Central memory CD8-positive, alpha-beta T cell (primary cell): ENCODE data around the gene DEPP1.

Experiments used
- ATAC-seq: fragments of 150-1000 bp; cut with Tn5 transposase; replicated peaks from 2 replicates; pipeline ENCODE4 v1.10.0; 2022; ENCODE audit warnings: mild to moderate bottlenecking, moderate FRiP score, moderate number of reproducible peaks; ENCODE audit not compliant: poor library complexity, severe bottlenecking; ENCODE audit errors: extremely low read depth
- DNase-seq, 2 donors: peaks; one replicate each; pipeline ENCODE4 v3.0.0; 2021; ENCODE audit warnings: low spot score in 2 of 2
- H3K27ac Mint-ChIP-seq: one replicate; pipeline ENCODE4 v1.8.0; 2022; ENCODE audit warnings: low read depth, mild to moderate bottlenecking, moderate library complexity, mixed read lengths
- H3K27me3 Mint-ChIP-seq: one replicate; pipeline ENCODE4 v1.8.0; 2022; ENCODE audit warnings: mixed read lengths
- H3K36me3 Mint-ChIP-seq: one replicate; pipeline ENCODE4 v1.8.0; 2022; ENCODE audit warnings: mild to moderate bottlenecking, moderate library complexity, mixed read lengths; ENCODE audit not compliant: insufficient read depth
- H3K4me1 Mint-ChIP-seq: one replicate; pipeline ENCODE4 v1.8.0; 2022; ENCODE audit warnings: mixed read lengths
- H3K4me3 Mint-ChIP-seq: one replicate; pipeline ENCODE4 v1.8.0; 2022; ENCODE audit warnings: mild to moderate bottlenecking, moderate library complexity, mixed read lengths
- H3K9me3 Mint-ChIP-seq: one replicate; pipeline ENCODE4 v1.8.0; 2022; ENCODE audit warnings: mixed read lengths

The DEPP1 gene

GRCh38 chr10:45000138-45000751, 21.6 kb upstream of the DEPP1 start:
- DNase-seq (no peak), ATAC-seq (no peak)
- peaks cover 25% of the 10 kb centered on the region for H3K36me3 Mint-ChIP-seq
- H3K27me3 Mint-ChIP-seq = no peaks in the 10 kb centered on the region
- H3K4me1 Mint-ChIP-seq = peaks cover 40% of the 10 kb centered on the region
- H3K9me3 Mint-ChIP-seq = no peaks in the 10 kb centered on the region
- H3K27ac Mint-ChIP-seq = peak overlapping the region; percentile 94
- peak overlapping the region; percentile 83 for H3K4me3 Mint-ChIP-seq

GRCh38 chr10:44998146-44998631, 19.6 kb upstream of the DEPP1 start:
- H3K4me3 Mint-ChIP-seq = no peak overlapping the region
- peaks cover 44% of the 10 kb centered on the region for H3K4me1 Mint-ChIP-seq
- H3K36me3 Mint-ChIP-seq = peaks cover 17% of the 10 kb centered on the region
- ATAC-seq (no peak), DNase-seq (no peak)
- no peaks in the 10 kb centered on the region for H3K9me3 Mint-ChIP-seq
- H3K27ac Mint-ChIP-seq = no peak overlapping the region
- no peaks in the 10 kb centered on the region for H3K27me3 Mint-ChIP-seq

- H3K27me3 Mint-ChIP-seq = no peaks in the 10 kb centered on the region
- H3K9me3 Mint-ChIP-seq = no peaks in the 10 kb centered on the region
- peaks cover 13% of the 10 kb centered on the region for H3K36me3 Mint-ChIP-seq
- DNase-seq (no peak), ATAC-seq (no peak)
- no peak overlapping the region for H3K27ac Mint-ChIP-seq
- peaks cover 37% of the 10 kb centered on the region for H3K4me1 Mint-ChIP-seq
- no peak overlapping the region for H3K4me3 Mint-ChIP-seq
Observed at GRCh38 chr10:44997105-44997748, 18.6 kb upstream of the DEPP1 start.

GRCh38 chr10:44995914-44996669, 17.5 kb upstream of the DEPP1 start:
- ATAC-seq = no peak
- Mint-ChIP-seq H3K9me3 (no peaks in the 10 kb centered on the region), H3K27ac (peak overlapping the region; percentile 80), H3K4me3 (peak overlapping the region; percentile 9), H3K36me3 (peaks cover 11% of the 10 kb centered on the region), H3K27me3 (no peaks in the 10 kb centered on the region), H3K4me1 (peaks cover 28% of the 10 kb centered on the region)
- DNase-seq = no peak

GRCh38 chr10:44995581-44995913, 16.9 kb upstream of the DEPP1 start:
- Mint-ChIP-seq H3K4me1 (peaks cover 27% of the 10 kb centered on the region), H3K4me3 (peak overlapping the region; percentile 9), H3K27ac (peak overlapping the region; percentile 80), H3K36me3 (peaks cover 8% of the 10 kb centered on the region), H3K27me3 (no peaks in the 10 kb centered on the region), H3K9me3 (no peaks in the 10 kb centered on the region)
- DNase-seq (no peak), ATAC-seq (no peak)

GRCh38 chr10:44994752-44995530, 16.3 kb upstream of the DEPP1 start:
- no peaks in the 10 kb centered on the region for H3K27me3 Mint-ChIP-seq
- DNase-seq = no peak
- peaks cover 21% of the 10 kb centered on the region for H3K4me1 Mint-ChIP-seq
- no peak for ATAC-seq
- no peaks in the 10 kb centered on the region for H3K9me3 Mint-ChIP-seq
- peak overlapping the region; percentile 80 for H3K27ac Mint-ChIP-seq
- H3K36me3 Mint-ChIP-seq = peaks cover 7% of the 10 kb centered on the region
- H3K4me3 Mint-ChIP-seq = peak overlapping the region; percentile 9

GRCh38 chr10:44993922-44994751, 15.5 kb upstream of the DEPP1 start:
- H3K4me1 Mint-ChIP-seq = peaks cover 16% of the 10 kb centered on the region
- no peak overlapping the region for H3K27ac Mint-ChIP-seq
- DNase-seq (no peak), ATAC-seq (no peak)
- peaks cover 3% of the 10 kb centered on the region for H3K36me3 Mint-ChIP-seq
- H3K9me3 Mint-ChIP-seq = no peaks in the 10 kb centered on the region
- H3K27me3 Mint-ChIP-seq = no peaks in the 10 kb centered on the region
- no peak overlapping the region for H3K4me3 Mint-ChIP-seq

GRCh38 chr10:44993226-44993921, 14.8 kb upstream of the DEPP1 start:
- peaks cover 16% of the 10 kb centered on the region for H3K4me1 Mint-ChIP-seq
- no peaks in the 10 kb centered on the region for H3K9me3 Mint-ChIP-seq
- ATAC-seq (no peak), DNase-seq (no peak)
- peaks cover 3% of the 10 kb centered on the region for H3K36me3 Mint-ChIP-seq
- H3K27me3 Mint-ChIP-seq = no peaks in the 10 kb centered on the region
- no peak overlapping the region for H3K27ac Mint-ChIP-seq
- H3K4me3 Mint-ChIP-seq = no peak overlapping the region

- DNase-seq = no peak
- ATAC-seq = no peak
- Mint-ChIP-seq H3K9me3 (no peaks in the 10 kb centered on the region), H3K27ac (peak overlapping the region; percentile 67), H3K4me3 (no peak overlapping the region), H3K4me1 (peaks cover 16% of the 10 kb centered on the region), H3K27me3 (no peaks in the 10 kb centered on the region), H3K36me3 (peaks cover 3% of the 10 kb centered on the region)
Observed at GRCh38 chr10:44992732-44993225, 14.2 kb upstream of the DEPP1 start.

GRCh38 chr10:44992070-44992731, 13.6 kb upstream of the DEPP1 start:
- Mint-ChIP-seq H3K27me3 (no peaks in the 10 kb centered on the region), H3K27ac (peak overlapping the region; percentile 67), H3K36me3 (peaks cover 3% of the 10 kb centered on the region), H3K4me1 (peaks cover 16% of the 10 kb centered on the region), H3K9me3 (no peaks in the 10 kb centered on the region), H3K4me3 (no peak overlapping the region)
- ATAC-seq (no peak), DNase-seq (peak in 1 of 2 donors; percentile 5)

GRCh38 chr10:44991571-44991970, 13.0 kb upstream of the DEPP1 start:
- H3K36me3 Mint-ChIP-seq = peaks cover 3% of the 10 kb centered on the region
- H3K27ac Mint-ChIP-seq = no peak overlapping the region
- no peak for DNase-seq
- H3K27me3 Mint-ChIP-seq = no peaks in the 10 kb centered on the region
- H3K9me3 Mint-ChIP-seq = no peaks in the 10 kb centered on the region
- no peak overlapping the region for H3K4me3 Mint-ChIP-seq
- H3K4me1 Mint-ChIP-seq = peaks cover 16% of the 10 kb centered on the region
- no peak for ATAC-seq
